Type B pancreatic cell (in vitro differentiated cells): ENCODE measurements around the gene HSD11B1. TPM values are rescaled to one million over a fixed set of nuclear protein-coding genes. Genes with fewer than 3 reads are reported as not detected.

Source experiments
- DNase-seq: peaks from one replicate; pipeline ENCODE4 v3.0.0; 2021; ENCODE audit warnings: mixed read lengths; ENCODE audit not compliant: unreplicated experiment; ENCODE audit errors: extremely low spot score
- H3K27ac Mint-ChIP-seq: 2 replicates; pipeline ENCODE4 v1.8.0; 2021; ENCODE audit warnings: mild to moderate bottlenecking, mixed read lengths
- H3K27me3 Mint-ChIP-seq: 2 replicates; pipeline ENCODE4 v1.8.0; 2021; ENCODE audit warnings: mixed read lengths
- H3K36me3 Mint-ChIP-seq: 2 replicates; pipeline ENCODE4 v1.8.0; 2021; ENCODE audit warnings: mixed read lengths
- H3K4me1 Mint-ChIP-seq: one replicate; pipeline ENCODE4 v1.8.0; 2021; ENCODE audit warnings: mixed read lengths; ENCODE audit not compliant: unreplicated experiment
- H3K4me3 Mint-ChIP-seq: 2 replicates; pipeline ENCODE4 v1.8.0; 2021; ENCODE audit warnings: mild to moderate bottlenecking, mixed read lengths
- H3K9me3 Mint-ChIP-seq: 2 replicates; pipeline ENCODE4 v1.8.0; 2021; ENCODE audit warnings: mixed read lengths
- CTCF ChIP-seq: fragments of 200-600 bp; sonication (generic); conservative IDR thresholded peaks from 2 replicates; pipeline ENCODE4 v1.5.0; 2021; ENCODE audit warnings: antibody characterized with exemption, mild to moderate bottlenecking
- total RNA-seq: library from RNA; stranded (reverse); gene quantifications from 2 replicates; pipeline ENCODE4 v1.2.1, GENCODE V29; 2021; ENCODE audit warnings: low replicate concordance

The HSD11B1 gene
- total RNA-seq, 1 donor from 2014 or later, result not detected

- Mint-ChIP-seq H3K4me1 (peaks cover 16% of the 10 kb centered on the region), H3K27me3 (no peaks in the 10 kb centered on the region), H3K4me3 (no peak overlapping the region), H3K27ac (peak overlapping the region; percentile 51), H3K36me3 (no peaks in the 10 kb centered on the region), H3K9me3 (no peaks in the 10 kb centered on the region)
- no peak for DNase-seq
- no peak for TF ChIP-seq CTCF
Measured at GRCh38 chr1:209748620-209749019, 44.0 kb downstream of the HSD11B1 start.

- DNase-seq, result no peak
- Mint-ChIP-seq H3K27me3 (no peaks in the 10 kb centered on the region), H3K4me1 (peaks cover 16% of the 10 kb centered on the region), H3K36me3 (no peaks in the 10 kb centered on the region), H3K27ac (no peak overlapping the region), H3K9me3 (no peaks in the 10 kb centered on the region), H3K4me3 (no peak overlapping the region)
- no peak for TF ChIP-seq CTCF
Measured at GRCh38 chr1:209749205-209749604, 44.6 kb downstream of the HSD11B1 start.

GRCh38 chr1:209749670-209750323, 45.2 kb downstream of the HSD11B1 start:
- Mint-ChIP-seq H3K9me3 (no peaks in the 10 kb centered on the region), H3K4me1 (peaks cover 16% of the 10 kb centered on the region)

GRCh38 chr1:209751627-209752231, 47.1 kb downstream of the HSD11B1 start:
- peaks cover 12% of the 10 kb centered on the region for H3K4me1 Mint-ChIP-seq
- TF ChIP-seq CTCF, result no peak
- H3K36me3 Mint-ChIP-seq, result no peaks in the 10 kb centered on the region
- H3K9me3 Mint-ChIP-seq, result no peaks in the 10 kb centered on the region
- DNase-seq, result no peak
- H3K4me3 Mint-ChIP-seq, result no peak overlapping the region
- no peak overlapping the region for H3K27ac Mint-ChIP-seq
- H3K27me3 Mint-ChIP-seq, result peaks cover 3% of the 10 kb centered on the region

More at GRCh38 chr1:209749670-209750323, 45.2 kb downstream of the HSD11B1 start:
- no peaks in the 10 kb centered on the region for H3K27me3 Mint-ChIP-seq
- no peak for DNase-seq
- no peak for TF ChIP-seq CTCF
- no peak overlapping the region for H3K27ac Mint-ChIP-seq
- no peak overlapping the region for H3K4me3 Mint-ChIP-seq
- no peaks in the 10 kb centered on the region for H3K36me3 Mint-ChIP-seq

- Mint-ChIP-seq H3K27ac (no peak overlapping the region), H3K9me3 (no peaks in the 10 kb centered on the region), H3K4me3 (no peak overlapping the region), H3K4me1 (peaks cover 6% of the 10 kb centered on the region), H3K36me3 (no peaks in the 10 kb centered on the region), H3K27me3 (peaks cover 3% of the 10 kb centered on the region)
- no peak for TF ChIP-seq CTCF
- no peak for DNase-seq
Measured at GRCh38 chr1:209752890-209753289, 48.2 kb downstream of the HSD11B1 start.
